Measurements from ENCODE around the gene FXYD1.

FXYD1 gene

DNA sequence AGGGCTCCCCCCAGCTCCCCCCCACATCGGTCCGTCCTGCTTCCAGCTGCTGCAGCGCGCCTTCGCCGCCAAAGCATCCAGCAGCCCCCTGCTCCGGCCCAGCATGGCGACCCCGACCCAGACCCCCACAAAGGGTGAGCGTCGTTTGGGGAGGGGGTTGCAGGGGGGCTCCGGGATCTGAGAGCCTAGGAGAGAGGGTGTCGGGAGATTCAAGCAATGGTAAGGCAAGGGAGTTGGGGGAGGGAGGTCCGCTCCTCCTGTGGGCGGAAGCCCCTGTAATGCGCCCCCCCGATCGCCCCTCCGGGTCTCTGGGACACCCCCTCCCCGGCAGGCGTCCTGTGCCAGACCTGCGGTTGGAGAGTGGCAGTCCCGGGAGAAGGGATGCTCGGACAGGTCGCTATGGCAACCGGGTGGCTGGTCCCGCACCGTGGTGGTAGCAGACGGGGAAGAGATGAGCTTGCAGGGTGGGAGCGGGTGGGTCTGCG, 4.6 kb downstream of the FXYD1 start, which contains the start of gene FXYD7:
Gene FXYD7, plus strand, starts transcription at position 25 of the 485 bp plus-strand sequence. Its CDS starts 79 bp downstream, at position 104.
- no peak for DNase-seq (ENCODE audit: low read depth in 1 of 2, low spot score in 1 of 2)
- TF ChIP-seq, protein P1, sequence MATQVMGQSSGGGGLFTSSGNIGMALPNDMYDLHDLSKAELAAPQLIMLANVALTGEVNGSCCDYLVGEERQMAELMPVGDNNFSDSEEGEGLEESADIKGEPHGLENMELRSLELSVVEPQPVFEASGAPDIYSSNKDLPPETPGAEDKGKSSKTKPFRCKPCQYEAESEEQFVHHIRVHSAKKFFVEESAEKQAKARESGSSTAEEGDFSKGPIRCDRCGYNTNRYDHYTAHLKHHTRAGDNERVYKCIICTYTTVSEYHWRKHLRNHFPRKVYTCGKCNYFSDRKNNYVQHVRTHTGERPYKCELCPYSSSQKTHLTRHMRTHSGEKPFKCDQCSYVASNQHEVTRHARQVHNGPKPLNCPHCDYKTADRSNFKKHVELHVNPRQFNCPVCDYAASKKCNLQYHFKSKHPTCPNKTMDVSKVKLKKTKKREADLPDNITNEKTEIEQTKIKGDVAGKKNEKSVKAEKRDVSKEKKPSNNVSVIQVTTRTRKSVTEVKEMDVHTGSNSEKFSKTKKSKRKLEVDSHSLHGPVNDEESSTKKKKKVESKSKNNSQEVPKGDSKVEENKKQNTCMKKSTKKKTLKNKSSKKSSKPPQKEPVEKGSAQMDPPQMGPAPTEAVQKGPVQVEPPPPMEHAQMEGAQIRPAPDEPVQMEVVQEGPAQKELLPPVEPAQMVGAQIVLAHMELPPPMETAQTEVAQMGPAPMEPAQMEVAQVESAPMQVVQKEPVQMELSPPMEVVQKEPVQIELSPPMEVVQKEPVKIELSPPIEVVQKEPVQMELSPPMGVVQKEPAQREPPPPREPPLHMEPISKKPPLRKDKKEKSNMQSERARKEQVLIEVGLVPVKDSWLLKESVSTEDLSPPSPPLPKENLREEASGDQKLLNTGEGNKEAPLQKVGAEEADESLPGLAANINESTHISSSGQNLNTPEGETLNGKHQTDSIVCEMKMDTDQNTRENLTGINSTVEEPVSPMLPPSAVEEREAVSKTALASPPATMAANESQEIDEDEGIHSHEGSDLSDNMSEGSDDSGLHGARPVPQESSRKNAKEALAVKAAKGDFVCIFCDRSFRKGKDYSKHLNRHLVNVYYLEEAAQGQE (IDR thresholded peaks at IDR 0.05; ENCODE audit: insufficient replicate concordance, low read depth): no peak
- TF ChIP-seq, protein P2, sequence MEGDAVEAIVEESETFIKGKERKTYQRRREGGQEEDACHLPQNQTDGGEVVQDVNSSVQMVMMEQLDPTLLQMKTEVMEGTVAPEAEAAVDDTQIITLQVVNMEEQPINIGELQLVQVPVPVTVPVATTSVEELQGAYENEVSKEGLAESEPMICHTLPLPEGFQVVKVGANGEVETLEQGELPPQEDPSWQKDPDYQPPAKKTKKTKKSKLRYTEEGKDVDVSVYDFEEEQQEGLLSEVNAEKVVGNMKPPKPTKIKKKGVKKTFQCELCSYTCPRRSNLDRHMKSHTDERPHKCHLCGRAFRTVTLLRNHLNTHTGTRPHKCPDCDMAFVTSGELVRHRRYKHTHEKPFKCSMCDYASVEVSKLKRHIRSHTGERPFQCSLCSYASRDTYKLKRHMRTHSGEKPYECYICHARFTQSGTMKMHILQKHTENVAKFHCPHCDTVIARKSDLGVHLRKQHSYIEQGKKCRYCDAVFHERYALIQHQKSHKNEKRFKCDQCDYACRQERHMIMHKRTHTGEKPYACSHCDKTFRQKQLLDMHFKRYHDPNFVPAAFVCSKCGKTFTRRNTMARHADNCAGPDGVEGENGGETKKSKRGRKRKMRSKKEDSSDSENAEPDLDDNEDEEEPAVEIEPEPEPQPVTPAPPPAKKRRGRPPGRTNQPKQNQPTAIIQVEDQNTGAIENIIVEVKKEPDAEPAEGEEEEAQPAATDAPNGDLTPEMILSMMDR (IDR thresholded peaks at IDR 0.05; ENCODE audit: insufficient read depth, low read length): no peak
- TF ChIP-seq POLR2AphosphoS5 (IDR thresholded peaks at IDR 0.05; ENCODE audit: low read depth) (no peak), GABPA (IDR thresholded peaks at IDR 0.05; ENCODE audit: low read depth) (no peak), SPI1 (IDR thresholded peaks at IDR 0.05; ENCODE audit: borderline replicate concordance, low read depth) (no peak)
- Histone ChIP-seq H3K27me3 (ENCODE audit: insufficient read depth, poor library complexity, severe bottlenecking) (peaks cover 12% of the 10 kb centered on the region), H3K27ac (replicated peaks) (no peak within 1 kb of the TSS), H3K4me3 (replicated peaks; ENCODE audit: insufficient read depth, low read length) (no peak within 1 kb of the TSS)

DNA sequence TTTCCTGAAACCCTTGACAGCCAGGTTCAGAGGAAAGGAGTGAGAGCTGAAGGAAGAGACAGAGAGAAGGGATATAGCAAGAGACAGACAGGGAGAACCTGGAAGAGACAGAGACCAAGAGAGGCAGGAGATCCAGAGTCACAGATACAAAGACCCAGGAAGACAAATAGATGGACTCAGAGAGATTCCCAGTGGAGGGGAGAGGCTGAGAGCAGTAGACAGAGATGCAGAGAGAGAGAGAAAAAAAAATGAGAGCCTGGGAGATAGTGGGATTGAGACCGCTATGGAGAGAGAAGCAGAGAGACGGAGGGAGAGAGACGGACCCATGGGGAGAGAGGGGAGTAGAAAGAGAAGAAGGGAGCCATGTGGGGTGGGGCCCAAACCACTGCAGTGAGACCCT, 5.2 kb downstream of the FXYD1 start:
- Histone ChIP-seq H3K4me3 (replicated peaks; ENCODE audit: insufficient read depth, low read length) (no peak overlapping the region), H3K27ac (replicated peaks) (no peak overlapping the region), H3K27me3 (ENCODE audit: insufficient read depth, poor library complexity, severe bottlenecking) (peaks cover 12% of the 10 kb centered on the region)
- no peak for DNase-seq (ENCODE audit: low read depth in 1 of 2, low spot score in 1 of 2)
- TF ChIP-seq, protein P2 (IDR thresholded peaks at IDR 0.05; ENCODE audit: insufficient read depth, low read length): no peak
- no peak for TF ChIP-seq SPI1 (IDR thresholded peaks at IDR 0.05; ENCODE audit: borderline replicate concordance, low read depth)
- TF ChIP-seq GABPA (IDR thresholded peaks at IDR 0.05; ENCODE audit: low read depth): no peak
- TF ChIP-seq POLR2AphosphoS5 (IDR thresholded peaks at IDR 0.05; ENCODE audit: low read depth): no peak
- TF ChIP-seq, protein P1 (IDR thresholded peaks at IDR 0.05; ENCODE audit: insufficient replicate concordance, low read depth): no peak

DNA sequence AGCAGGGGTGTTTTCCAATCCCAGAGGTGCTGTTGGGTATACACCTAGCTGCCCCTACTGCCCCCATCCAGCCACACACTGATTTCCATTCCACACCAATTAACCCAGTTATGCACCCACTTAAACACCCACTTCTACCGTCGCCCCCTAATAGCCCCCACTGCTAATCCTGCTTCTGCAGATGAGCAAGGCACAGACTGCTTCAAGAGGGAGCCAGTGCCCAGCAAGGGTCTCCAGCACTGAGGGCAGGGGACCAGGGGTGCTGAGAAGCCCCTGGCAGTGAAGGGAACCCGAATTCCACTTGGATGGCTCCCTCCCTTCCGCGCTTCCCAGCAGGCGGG, 5.6 kb downstream of the FXYD1 start:
- no peak for TF ChIP-seq GABPA (IDR thresholded peaks at IDR 0.05; ENCODE audit: low read depth)
- TF ChIP-seq POLR2AphosphoS5 (IDR thresholded peaks at IDR 0.05; ENCODE audit: low read depth): no peak
- TF ChIP-seq, protein P1 (IDR thresholded peaks at IDR 0.05; ENCODE audit: insufficient replicate concordance, low read depth): no peak
- TF ChIP-seq SPI1 (IDR thresholded peaks at IDR 0.05; ENCODE audit: borderline replicate concordance, low read depth): no peak
- TF ChIP-seq, protein P2 (IDR thresholded peaks at IDR 0.05; ENCODE audit: insufficient read depth, low read length): no peak
- H3K27me3 ChIP-seq (ENCODE audit: insufficient read depth, poor library complexity, severe bottlenecking): peaks cover 12% of the 10 kb centered on the region
- no peak overlapping the region for H3K27ac ChIP-seq (replicated peaks)
- no peak overlapping the region for H3K4me3 ChIP-seq (replicated peaks; ENCODE audit: insufficient read depth, low read length)
- no peak for DNase-seq (ENCODE audit: low read depth in 1 of 2, low spot score in 1 of 2)
